T47D (cell line): Measurements from ENCODE around the gene EIF1.
"Not testable (repeated sequence)": the region's sequence is repeated elsewhere in the genome, so short reads cannot be mapped to it uniquely, and the experiment has no call there.

Experiments
- DNase-seq, 2 experiments: peaks; one replicate each; pipeline versions ENCODE4 v3.0.0 to v3.0.0-alpha.2; 2011 to 2012; ENCODE audit warnings: low read depth in 1 of 2, low spot score in 1 of 2
- JUND ChIP-seq: IDR thresholded peaks from 2 replicates; pipeline ENCODE4 v1.6.1; 2012; ENCODE audit warnings: low read depth
- in situ Hi-C: cut with HindIII; loops from 2 replicates; pipeline ENCODE4 v1.10.0; 2016; ENCODE audit warnings: low sequenced_read_pairs, low pct_unique_long_range_greater_than_20kb

EIF1 gene

DNA sequence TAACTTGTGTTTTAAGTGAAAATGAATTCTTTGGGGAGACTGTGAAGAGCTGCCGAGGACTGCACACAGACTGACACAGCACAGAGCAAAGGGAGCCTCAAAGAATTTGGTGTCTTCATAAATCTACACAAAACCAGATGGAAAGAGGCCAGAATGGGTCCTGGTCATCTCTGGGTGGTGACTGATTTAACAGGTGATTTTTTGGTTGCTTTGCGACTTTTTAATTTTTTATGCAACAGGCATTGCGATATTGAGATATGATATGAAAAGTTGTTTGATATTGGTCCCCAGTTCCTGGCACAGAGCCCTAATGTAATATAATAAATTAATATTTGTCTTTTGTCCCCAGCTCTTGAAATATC, 12.6 kb upstream of the EIF1 start:
- no peak for DNase-seq
- no peak for TF ChIP-seq JUND
- in situ Hi-C loops = no loop called here

DNA sequence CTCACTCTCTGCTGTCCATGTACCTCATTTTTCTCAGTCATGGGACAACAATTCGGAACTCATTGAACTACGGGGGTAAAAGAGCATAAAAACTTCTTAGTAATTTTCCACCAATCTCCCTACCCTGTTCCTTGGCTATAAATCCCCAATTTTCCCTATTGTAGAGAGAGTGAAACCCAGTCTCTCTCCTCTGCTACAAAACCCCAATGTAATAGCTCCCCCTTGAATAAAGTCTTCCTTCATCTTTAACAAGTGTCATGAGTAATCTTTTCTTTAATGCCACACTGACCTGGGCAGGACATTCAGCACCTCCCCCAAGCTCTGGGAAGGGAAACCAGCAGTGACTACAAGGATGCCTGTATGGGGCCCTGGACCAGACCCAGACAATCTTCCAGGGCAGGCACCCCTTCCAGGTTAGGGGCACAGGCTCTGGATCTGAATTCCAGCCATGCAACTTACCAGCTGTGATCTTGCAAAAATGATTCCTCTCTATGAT, 10.2 kb upstream of the EIF1 start:
- in situ Hi-C loops = no loop called here
- no peak for TF ChIP-seq JUND
- DNase-seq = peak in 1 of 2 experiments; percentile 66

DNA sequence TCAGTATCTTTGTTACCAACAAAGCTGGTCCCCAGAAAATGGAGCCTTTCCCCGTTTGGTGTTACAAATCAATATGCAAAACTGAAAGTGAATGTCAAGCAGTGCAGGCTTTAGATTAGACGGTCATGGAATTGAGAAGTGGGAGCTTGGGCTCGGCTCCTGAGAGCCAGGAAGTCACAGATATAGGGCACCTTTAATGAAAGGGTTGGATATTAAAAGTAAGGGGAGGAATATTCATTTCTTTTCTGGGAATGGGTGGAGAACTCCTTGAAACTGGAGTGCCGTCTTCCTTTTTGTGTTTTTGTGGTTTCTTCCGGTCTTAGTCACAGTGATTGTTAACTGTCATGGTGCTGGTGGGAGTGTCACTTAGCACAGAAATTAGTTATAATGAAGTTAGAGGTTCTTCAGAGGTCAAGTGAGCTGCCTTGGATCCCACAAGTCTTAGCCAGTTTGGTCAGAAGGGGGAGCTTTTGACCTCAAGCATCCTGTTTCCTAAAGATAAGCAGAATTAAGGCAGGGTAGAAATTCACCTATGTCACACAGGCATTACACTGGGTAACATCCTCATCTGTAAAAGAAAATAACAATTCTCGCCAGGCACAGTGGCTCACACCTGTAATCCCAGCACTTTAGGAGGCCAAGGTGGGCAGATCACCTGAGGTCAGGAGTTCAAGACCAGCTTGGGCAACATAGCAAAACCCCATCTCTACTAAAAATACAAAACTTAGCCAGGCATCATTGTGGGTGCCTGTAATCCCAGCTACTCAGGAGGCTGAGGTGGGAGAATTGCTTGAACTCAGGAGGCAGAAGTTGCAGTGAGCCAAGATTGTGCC, 9.6 kb upstream of the EIF1 start:
- no peak for TF ChIP-seq JUND
- peak in 1 of 2 experiments; percentile 36 for DNase-seq
- in situ Hi-C loops = no loop called here

DNA sequence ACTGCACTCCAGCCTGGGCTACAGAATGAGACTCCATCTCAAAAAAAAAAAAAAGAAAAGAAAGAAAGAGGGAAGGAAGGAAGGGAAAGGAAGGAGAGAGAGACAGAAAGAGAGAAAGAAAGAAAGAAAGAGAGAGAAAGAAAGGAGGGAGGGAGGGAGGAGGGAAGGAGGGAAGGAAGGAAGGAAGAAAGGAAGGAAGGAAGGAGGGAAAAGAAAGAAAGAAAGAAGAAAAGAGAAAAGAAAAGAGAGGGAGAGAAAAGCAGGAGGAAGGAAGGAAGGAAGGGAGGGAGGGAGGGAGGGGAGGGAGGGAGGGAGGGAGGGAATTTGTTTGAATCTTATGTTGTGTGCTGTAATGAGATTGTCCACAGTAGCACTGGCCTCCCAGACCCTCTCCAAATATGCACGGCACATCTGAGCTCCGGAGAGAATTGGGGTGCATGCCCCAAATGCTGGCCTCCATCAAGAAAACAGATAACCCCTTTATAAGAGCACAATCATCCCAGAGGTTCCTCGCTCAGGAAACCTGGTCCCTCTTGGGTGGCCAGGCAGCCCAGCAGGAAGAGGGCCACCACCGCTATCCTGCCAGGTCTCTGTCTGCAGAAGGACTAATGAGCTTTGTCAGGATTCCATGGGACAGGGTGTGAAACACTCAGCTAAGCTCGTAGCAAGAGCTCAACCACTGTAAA, 8.8 kb upstream of the EIF1 start:
- in situ Hi-C loops = no loop called here
- no peak for TF ChIP-seq JUND
- no peak for DNase-seq

DNA sequence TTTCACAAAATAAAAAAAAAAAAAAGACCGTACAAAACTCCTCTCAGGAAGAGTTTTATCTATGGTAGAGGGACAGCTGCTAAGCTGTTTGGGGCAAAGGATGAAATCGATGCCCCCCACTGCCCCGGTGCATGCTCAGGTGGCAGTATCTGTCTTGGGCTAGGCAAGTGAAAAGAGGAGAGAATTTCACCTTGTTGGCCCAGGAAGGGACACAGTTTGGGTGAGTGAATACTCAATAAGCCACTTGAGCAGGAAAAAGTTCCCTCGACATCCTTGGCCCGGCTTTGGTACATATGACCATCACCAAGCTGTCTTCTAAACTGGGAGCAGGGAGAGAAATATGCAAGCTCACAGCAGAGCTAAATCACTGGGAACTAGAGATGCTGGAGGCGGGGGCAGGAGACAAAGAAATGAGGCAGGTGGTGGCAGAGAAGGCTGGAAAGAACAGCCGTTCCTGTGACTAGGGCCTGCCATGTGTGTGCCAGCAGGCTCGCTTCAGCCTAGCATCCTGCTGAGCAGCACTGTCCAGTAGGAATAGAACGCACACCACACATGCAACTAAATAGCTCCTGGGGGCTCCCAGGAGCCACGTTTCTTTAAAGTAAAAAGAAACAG, 8.2 kb upstream of the EIF1 start:
- in situ Hi-C loops = no loop called here
- DNase-seq = no peak

DNA sequence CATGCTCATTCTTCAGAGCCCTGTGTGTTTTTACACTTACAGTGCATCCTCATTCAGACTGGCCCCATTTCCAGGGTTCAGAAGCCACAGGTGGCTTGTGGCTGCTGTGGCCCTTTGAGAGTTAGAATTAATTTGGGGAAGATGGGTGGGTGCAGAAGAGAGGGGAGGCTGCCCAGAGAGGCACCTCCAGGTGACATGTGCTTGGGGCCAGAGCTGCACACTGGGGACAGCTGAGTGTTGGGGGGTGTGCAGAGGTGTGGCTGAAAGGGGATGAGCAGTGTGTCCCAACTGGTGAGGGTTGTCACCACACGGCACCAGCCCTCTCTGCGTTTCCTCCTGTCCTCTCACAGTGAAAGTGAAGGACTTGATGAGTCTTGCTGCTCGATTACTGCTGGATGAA, 6.9 kb upstream of the EIF1 start:
- DNase-seq = no peak
- in situ Hi-C loops = no loop called here
- no peak for TF ChIP-seq JUND

More for the DNA sequence above, 8.2 kb upstream of the EIF1 start:
- TF ChIP-seq JUND = no peak

DNA sequence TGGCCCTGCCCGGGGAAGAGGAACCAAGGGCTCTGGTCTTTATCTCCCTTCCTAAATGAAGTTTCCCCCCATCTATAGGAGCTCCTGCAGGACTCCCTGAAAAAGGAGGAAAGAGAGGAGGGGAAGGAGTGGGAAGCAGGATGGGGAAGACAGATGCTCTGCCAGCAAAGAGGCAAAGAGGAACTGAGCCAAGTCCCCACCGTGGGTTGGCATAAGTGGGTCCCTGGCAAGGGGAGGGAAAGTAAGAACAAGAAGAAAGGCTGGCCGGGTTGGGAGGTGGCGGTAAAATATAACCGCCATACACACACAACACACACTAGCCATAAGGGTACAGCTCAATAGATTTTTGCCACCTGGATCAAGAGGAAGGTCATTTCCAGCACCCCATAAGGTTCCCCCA, 6.1 kb upstream of the EIF1 start:
- no peak for TF ChIP-seq JUND
- no peak for DNase-seq
- in situ Hi-C loops = no loop called here

DNA sequence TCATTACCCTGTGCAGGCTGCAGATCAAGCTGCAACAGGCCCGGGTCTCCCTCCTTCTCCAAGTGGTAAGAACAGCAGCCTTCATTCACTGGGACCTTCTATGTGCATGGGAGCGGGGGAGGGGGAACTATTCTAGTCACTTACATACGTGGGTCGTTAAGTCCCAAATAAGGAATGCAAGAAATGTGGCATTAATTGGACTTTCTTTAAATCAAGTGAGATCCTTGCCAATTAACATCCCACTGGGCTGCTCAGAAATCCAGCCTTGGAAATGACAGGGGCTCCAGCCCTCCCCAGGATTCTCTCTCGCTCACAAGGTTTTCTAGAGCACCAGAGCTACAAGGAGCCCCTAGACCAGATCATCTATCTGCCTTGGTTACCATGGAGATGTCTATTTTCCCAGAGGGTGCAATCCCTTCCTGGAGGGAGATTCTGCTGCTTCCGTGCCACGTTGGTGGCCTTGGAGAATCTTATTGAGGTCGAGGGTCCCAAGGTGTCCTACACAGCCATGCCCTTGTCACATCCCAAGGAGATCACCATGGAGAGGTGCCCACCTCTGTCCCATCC, 5.2 kb upstream of the EIF1 start:
- DNase-seq = no peak
- TF ChIP-seq JUND = no peak
- in situ Hi-C loops = no loop called here

DNA sequence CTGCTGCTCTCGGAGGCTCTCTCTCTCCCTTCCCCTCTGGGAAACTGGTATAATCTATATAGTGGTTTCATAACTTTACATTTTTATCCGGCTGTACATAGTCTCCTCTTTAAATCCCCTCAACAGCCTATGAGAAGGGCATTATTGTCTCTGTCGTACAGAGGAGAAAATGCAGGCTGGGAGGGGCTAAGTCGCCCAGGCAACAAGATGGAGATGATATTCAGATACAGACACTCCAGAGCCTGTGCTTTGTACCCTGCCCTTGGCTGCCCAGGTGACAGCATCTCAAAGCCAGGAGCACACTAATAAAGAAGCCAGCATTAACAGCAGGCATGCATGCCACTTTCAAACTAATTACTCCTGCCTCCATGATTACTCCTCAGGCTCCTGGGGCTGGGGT, 4.7 kb upstream of the EIF1 start:
- no peak for DNase-seq
- TF ChIP-seq JUND = no peak
- in situ Hi-C loops = no loop called here

DNA sequence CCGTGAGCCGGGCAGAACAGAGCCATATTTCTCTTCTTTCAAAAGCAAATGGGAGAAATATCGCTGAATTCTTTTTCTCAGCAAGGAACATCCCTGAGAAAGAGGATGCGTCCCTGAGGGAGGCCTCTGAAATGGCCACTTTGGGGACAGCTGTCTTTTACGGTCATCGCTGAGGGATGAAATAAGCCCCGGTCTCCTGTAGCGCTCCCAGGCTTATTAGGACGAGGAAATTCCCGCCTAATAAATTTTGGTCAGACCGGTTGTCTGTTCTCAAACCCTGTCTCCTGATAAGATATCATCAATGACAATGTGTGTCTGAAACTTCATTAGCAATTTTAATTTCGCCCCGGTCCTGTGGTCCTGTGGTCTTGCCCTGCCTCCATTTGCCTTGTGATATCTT, 2.9 kb upstream of the EIF1 start:
- in situ Hi-C loops = not testable (repeated sequence)

DNA sequence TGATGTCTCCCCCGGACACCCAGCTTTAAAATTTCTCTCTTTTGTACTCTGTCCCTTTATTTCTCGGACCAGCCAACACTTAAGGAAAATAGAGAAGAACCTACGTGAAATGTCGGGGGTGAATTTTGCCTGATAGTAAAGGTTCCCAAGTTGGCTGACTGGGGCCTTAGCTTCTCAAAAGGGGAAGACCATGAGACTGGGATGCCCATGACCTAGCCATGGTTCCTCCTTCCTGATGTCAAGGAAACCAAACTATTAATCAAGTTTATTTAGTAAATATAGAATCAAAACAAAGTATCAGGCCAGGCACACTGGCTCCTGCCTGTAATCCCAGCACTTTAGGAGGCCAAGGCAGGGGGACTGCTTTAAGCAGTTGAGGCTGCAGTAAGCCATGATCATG, 2.4 kb upstream of the EIF1 start:
- in situ Hi-C loops = no loop called here
- no peak for TF ChIP-seq JUND

More for the DNA sequence above, 2.9 kb upstream of the EIF1 start:
- DNase-seq = not testable (repeated sequence)

DNA sequence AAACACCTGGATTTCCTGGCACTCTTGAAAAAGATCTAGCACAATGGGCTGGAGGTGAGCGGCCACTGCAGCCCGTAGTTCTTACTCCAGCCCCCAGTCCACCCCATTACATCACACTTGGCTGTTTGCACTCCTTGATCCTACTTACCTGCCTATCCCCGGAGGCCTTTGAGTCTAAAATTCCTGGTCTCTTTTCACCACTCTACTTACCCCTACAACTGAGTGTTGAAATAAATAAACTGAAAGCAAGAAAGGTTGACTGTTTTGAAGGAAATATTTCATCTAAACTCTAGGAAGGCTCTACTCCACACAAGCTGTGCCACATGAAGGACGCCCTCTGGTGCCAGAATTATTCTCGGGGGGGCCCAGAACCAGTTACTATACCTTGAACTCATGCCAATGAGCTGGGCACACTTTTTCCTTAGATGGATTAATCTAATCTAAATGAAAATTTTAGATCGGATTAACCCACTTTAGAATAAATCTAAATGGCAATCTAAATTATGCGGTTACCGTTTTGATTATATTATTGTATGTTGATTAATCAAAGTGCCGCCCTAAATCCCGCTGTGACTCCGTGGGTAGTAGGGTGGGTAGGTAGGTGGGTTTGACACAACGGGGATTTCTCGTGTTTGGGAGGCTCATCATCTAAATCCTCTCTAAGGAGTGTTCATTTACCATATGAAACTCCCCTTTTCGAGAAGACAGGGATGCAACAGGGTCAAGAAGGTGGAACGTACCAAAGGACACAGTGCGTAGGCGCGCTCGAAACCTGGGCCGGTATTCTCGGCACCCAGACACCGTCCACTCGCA, 651 bp upstream of the EIF1 start:
- peak in 1 of 2 experiments; percentile 83 for DNase-seq
- TF ChIP-seq JUND = no peak
- in situ Hi-C loops = no loop called here

More for the DNA sequence above, 2.4 kb upstream of the EIF1 start:
- no peak for DNase-seq
